HEK293 (cell line): ENCODE results near the gene PLEKHA3.

ENCODE experiments used
- CTCF ChIP-seq: fragments of 450-650 bp; formaldehyde crosslinking; IDR thresholded peaks from 2 replicates; pipeline ENCODE4 v1.5.1; 2016; ENCODE audit warnings: missing biosample characterization, missing genetic modification characterization
- REST ChIP-seq: fragments of 450-650 bp; formaldehyde crosslinking; IDR thresholded peaks from 2 replicates; pipeline ENCODE4 v1.5.1; 2016; ENCODE audit warnings: missing biosample characterization, missing genetic modification characterization
- SP3 ChIP-seq: fragments of 450-650 bp; formaldehyde crosslinking; IDR thresholded peaks from 2 replicates; pipeline ENCODE4 v1.5.1; 2016; ENCODE audit warnings: missing biosample characterization, missing genetic modification characterization
- ZEB2 ChIP-seq: fragments of 450-650 bp; formaldehyde crosslinking; IDR thresholded peaks from 2 replicates; pipeline ENCODE4 v1.5.1; 2016; ENCODE audit warnings: missing biosample characterization, missing genetic modification characterization
- ZNF157 ChIP-seq: fragments of 450-650 bp; formaldehyde crosslinking; IDR thresholded peaks from 2 replicates; pipeline ENCODE4 v1.5.1; 2016; ENCODE audit warnings: missing biosample characterization, missing genetic modification characterization
- ZNF175 ChIP-seq: fragments of 450-650 bp; formaldehyde crosslinking; IDR thresholded peaks from 2 replicates; pipeline ENCODE4 v1.5.1; 2016; ENCODE audit warnings: missing biosample characterization, missing genetic modification characterization
- ZNF274 ChIP-seq, 2 experiments: fragments of 200-500 bp in 1 of 2; fragments of 450-650 bp in 1 of 2; sonication (Bioruptor generic) in 1 of 2; formaldehyde crosslinking in 1 of 2; IDR thresholded peaks; 2 replicates each; pipeline versions ENCODE4 v1.5.1 to v1.6.1; 2014 to 2016; ENCODE audit warnings: borderline replicate concordance in 1 of 2, inconsistent platforms in 1 of 2, low read length in 1 of 2, missing biosample characterization in 1 of 2, missing genetic modification characterization in 1 of 2
- ZNF280C ChIP-seq: fragments of 450-650 bp; formaldehyde crosslinking; IDR thresholded peaks from 2 replicates; pipeline ENCODE4 v1.5.1; 2016; ENCODE audit warnings: missing biosample characterization, missing genetic modification characterization
- ZNF335 ChIP-seq: fragments of 450-650 bp; formaldehyde crosslinking; conservative IDR thresholded peaks from 2 replicates; pipeline ENCODE4 v1.5.1; 2016; ENCODE audit warnings: missing biosample characterization, missing genetic modification characterization
- ZNF350 ChIP-seq: fragments of 450-650 bp; formaldehyde crosslinking; IDR thresholded peaks from 2 replicates; pipeline ENCODE4 v1.5.0; 2017; ENCODE audit warnings: missing biosample characterization, mild to moderate bottlenecking, missing genetic modification characterization
- ZNF747 ChIP-seq: fragments of 450-650 bp; formaldehyde crosslinking; IDR thresholded peaks from 2 replicates; pipeline ENCODE4 v1.5.1; 2016; ENCODE audit warnings: missing biosample characterization, missing genetic modification characterization
- ZNF792 ChIP-seq: fragments of 450-650 bp; formaldehyde crosslinking; IDR thresholded peaks from 2 replicates; pipeline ENCODE4 v1.5.1; 2016; ENCODE audit warnings: missing biosample characterization, missing genetic modification characterization
- TF ChIP-seq, protein P1 (sequence below): fragments of 450-650 bp; formaldehyde crosslinking; IDR thresholded peaks from 2 replicates; pipeline ENCODE4 v1.5.1; 2017; ENCODE audit warnings: missing biosample characterization, mild to moderate bottlenecking, missing genetic modification characterization, moderate library complexity
- TF ChIP-seq, protein P2 (sequence below): fragments of 450-650 bp; formaldehyde crosslinking; IDR thresholded peaks from 2 replicates; pipeline ENCODE4 v1.5.1; 2017; ENCODE audit warnings: missing biosample characterization, missing genetic modification characterization

DNA sequence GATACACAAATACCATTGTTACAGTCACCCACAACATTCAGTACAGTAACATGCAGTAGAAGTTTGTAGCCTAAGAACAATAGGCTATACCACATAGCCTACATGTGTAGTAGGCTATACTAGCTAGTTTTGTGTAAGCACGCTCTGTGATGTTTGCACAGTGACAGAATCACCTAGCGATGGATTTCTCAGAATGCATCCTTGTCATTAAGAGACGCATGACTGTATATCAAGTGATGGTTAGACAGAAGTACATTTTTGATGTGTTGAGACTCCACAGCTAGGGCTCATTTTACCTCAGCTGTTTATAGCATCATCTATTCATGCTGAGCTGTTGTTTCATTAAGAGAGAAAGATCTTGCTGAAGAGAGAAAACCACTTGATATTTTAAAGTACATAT is 19.4 kb downstream of the PLEKHA3 start:
- no peak for TF ChIP-seq ZNF335 (tag by site-specific recombination)
- TF ChIP-seq CTCF: no peak
- no peak for TF ChIP-seq ZNF157 (tag by site-specific recombination)
- no peak for TF ChIP-seq ZNF280C (tag by site-specific recombination)
- TF ChIP-seq REST (tag by site-specific recombination): no peak
- TF ChIP-seq ZNF274 (IDR thresholded peaks at IDR 0.05; ENCODE audit: low read length): no peak
- TF ChIP-seq ZNF274 (tag by site-specific recombination; IDR thresholded peaks at IDR 0.05; ENCODE audit: borderline replicate concordance): no peak
- TF ChIP-seq, protein P1, sequence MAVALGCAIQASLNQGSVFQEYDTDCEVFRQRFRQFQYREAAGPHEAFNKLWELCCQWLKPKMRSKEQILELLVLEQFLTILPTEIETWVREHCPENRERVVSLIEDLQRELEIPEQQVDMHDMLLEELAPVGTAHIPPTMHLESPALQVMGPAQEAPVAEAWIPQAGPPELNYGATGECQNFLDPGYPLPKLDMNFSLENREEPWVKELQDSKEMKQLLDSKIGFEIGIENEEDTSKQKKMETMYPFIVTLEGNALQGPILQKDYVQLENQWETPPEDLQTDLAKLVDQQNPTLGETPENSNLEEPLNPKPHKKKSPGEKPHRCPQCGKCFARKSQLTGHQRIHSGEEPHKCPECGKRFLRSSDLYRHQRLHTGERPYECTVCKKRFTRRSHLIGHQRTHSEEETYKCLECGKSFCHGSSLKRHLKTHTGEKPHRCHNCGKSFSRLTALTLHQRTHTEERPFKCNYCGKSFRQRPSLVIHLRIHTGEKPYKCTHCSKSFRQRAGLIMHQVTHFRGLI (tag by site-specific recombination): no peak
- no peak for TF ChIP-seq ZEB2 (tag by site-specific recombination)
- TF ChIP-seq, protein P2, sequence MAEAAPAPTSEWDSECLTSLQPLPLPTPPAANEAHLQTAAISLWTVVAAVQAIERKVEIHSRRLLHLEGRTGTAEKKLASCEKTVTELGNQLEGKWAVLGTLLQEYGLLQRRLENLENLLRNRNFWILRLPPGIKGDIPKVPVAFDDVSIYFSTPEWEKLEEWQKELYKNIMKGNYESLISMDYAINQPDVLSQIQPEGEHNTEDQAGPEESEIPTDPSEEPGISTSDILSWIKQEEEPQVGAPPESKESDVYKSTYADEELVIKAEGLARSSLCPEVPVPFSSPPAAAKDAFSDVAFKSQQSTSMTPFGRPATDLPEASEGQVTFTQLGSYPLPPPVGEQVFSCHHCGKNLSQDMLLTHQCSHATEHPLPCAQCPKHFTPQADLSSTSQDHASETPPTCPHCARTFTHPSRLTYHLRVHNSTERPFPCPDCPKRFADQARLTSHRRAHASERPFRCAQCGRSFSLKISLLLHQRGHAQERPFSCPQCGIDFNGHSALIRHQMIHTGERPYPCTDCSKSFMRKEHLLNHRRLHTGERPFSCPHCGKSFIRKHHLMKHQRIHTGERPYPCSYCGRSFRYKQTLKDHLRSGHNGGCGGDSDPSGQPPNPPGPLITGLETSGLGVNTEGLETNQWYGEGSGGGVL: no peak
- no peak for TF ChIP-seq ZNF350 (tag by site-specific recombination)
- no peak for TF ChIP-seq ZNF747 (tag by site-specific recombination)
- TF ChIP-seq SP3 (tag by site-specific recombination): no peak
- TF ChIP-seq ZNF175 (tag by site-specific recombination): no peak
- no peak for TF ChIP-seq ZNF792 (tag by site-specific recombination)
